NCI-H226 (cell line): ENCODE results near the gene SSBP2.

Source experiments
- DNase-seq: peaks from one replicate; pipeline ENCODE4 v3.0.0-alpha.2; 2015

SSBP2 gene

GRCh38 chr5:81751009-81751835 lies at the start of gene SSBP2:
Gene SSBP2 (minus strand): TSS chr5:81751097. CDS start chr5:81751042, 55 bp downstream.
- DNase-seq, result peak; percentile 96

- no peak for DNase-seq
Measured at GRCh38 chr5:81795666-81796065, 44.8 kb upstream of the SSBP2 start.

DNA sequence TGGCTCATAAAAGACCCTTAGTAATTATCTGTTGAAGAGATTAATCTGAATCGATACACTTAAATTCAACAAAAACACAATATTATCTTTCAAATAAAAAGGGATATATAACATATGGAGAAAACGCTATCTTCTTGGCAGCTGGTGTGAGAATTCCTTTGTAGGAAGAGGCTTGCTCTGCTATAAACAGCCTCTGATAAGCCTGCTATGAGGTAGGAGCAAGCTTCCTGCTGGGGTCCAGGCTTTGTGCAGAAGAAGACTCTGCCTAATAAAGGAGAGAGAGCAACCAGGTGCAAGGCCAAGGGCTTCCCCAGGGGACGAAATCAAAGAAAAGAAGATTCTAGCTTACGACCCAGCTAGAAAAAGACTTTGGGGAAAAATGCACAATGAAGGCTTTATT lies 43.3 kb upstream of the SSBP2 start:
- no peak for DNase-seq

GRCh38 chr5:81790336-81790735 lies 39.4 kb upstream of the SSBP2 start:
- no peak for DNase-seq

DNA sequence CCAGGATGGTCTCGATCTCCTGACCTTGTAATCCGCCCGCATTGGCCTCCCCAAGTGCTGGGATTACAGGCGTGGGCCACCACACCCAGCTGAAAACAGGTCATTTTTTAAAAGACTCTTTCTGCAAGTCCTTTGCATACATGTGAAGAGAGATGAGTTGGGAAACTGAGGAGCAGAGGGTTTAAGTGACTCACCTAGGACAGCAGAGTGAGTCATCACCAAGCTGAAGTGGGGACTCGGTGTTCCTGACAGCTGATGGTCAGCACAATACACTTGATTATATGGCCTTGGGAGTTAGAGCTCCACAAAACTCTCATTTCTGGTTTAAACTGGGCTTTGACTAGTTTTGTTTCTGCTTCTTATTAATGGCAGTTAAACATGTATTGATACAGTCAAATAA lies 38.1 kb upstream of the SSBP2 start:
- DNase-seq, result no peak

- no peak for DNase-seq
Measured at GRCh38 chr5:81788329-81788728, 37.4 kb upstream of the SSBP2 start.

DNA sequence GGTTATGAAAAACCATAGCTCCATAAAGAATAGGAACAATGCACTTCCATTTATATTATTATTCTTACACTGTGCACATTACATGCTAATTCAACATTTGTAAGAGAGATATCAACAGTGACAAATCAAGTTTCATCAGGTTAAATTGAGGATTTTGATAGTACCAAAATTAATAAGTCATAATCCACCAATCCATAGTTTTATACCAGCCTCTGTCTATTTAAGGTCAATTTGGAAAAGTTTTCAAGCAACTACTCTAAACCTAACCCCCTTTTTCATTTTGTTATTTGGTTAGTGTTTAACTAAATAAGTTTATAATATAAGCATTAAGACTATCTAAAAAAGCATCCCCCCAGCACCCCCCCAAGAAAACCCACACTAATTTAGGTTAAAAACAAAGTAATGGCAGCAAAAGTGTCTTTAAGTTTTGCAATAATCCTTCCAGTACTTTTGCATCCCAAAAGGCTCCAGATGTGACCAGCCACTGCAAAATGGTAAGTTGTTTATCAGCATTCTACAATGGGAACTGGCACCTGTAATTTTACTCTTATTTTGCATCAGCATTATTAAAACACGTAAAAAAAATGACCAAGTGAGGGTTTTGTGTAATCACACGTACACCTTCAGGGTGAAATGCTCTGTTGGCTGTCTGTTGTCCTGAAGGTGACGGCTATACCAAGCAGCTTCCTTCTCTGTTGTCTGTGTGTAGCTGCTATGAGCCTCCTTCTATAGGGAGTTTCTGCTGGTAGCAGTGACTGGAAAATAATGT lies 36.8 kb upstream of the SSBP2 start:
- no peak for DNase-seq

GRCh38 chr5:81786991-81787390 lies 36.1 kb upstream of the SSBP2 start:
- no peak for DNase-seq

GRCh38 chr5:81786496-81786895 lies 35.6 kb upstream of the SSBP2 start:
- DNase-seq, result no peak

GRCh38 chr5:81785322-81785721 lies 34.4 kb upstream of the SSBP2 start:
- DNase-seq, result no peak

- no peak for DNase-seq
Measured at GRCh38 chr5:81783401-81783800, 32.5 kb upstream of the SSBP2 start.

DNA sequence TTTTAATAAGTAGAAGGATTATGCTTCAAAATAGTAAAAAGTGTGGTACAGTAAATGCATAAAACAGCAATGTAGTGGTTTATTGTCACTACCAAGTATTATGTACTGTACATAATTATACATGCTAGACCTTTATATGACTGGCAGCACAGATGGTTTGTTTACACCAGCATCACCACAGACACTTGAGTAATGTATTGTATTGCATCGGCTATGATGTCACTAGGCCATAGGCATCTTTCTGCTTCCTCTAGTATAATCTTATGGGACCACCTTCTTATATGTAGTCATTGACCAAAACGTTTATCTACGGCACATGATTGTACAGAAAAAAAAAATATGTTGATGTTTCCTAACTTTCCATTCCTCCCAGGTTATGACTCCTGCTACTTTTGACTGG lies 31.9 kb upstream of the SSBP2 start:
- no peak for DNase-seq

- no peak for DNase-seq
Measured at GRCh38 chr5:81779916-81780266, 29.0 kb upstream of the SSBP2 start.

DNA sequence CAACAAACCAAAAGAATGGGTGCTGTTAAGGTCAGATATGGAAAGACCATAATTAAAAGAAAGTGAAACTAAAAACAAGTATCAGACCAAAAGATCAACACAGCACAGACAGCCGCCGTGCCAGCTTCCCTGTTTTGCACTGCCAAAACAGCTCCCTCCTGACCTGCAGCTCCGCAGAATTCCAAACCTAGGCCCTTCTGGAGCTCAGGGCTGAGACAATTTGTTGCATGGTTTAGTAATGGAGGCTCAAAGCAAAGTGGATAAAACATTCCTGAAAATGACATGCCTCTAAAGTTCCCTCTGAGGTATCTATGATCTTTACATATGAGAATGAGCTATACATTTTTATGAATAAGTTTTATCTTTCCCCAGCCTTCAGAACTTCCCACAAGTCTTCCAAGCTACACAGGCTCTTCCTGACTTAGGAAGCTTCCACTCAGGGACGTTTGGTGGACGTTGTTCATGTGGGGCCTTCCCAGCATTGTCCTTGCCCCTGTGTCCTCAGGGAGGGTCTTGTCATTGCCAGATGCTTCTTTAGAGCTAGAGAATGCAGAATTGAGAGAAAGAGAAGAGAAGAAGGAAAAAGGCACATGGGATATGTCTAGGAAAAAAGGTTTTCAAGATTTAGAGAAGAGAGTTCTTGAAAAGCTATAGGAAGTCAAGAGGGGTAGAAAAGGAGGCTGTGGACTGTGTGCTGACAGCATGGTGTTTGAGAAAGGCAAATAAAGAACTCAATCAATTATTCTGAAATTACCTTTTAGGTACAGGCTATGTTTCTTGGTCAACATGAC lies 28.4 kb upstream of the SSBP2 start:
- no peak for DNase-seq

DNA sequence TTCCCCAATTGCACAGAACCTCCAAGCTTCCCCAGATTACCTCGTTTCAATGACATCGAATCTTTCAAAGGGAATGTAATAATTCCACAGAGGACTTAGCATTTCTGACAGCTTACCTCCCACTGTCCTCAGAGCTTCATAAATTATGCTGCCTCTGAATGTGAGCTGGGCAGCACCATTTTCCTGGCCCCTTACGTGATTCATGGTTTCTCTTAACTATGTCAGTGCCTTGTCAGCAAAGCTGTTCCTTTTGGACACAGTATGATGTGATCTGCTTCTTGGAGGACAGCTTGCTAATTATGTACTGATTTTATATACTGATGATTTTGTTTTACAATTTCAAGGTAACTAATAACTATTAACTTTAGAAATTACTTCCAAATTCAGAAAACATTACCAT lies 27.7 kb upstream of the SSBP2 start:
- peak; percentile 42 for DNase-seq

GRCh38 chr5:81776258-81776657 lies 25.4 kb upstream of the SSBP2 start:
- no peak for DNase-seq

GRCh38 chr5:81774374-81774773 lies 23.5 kb upstream of the SSBP2 start:
- DNase-seq, result no peak

- no peak for DNase-seq
Measured at GRCh38 chr5:81773574-81773973, 22.7 kb upstream of the SSBP2 start.

DNA sequence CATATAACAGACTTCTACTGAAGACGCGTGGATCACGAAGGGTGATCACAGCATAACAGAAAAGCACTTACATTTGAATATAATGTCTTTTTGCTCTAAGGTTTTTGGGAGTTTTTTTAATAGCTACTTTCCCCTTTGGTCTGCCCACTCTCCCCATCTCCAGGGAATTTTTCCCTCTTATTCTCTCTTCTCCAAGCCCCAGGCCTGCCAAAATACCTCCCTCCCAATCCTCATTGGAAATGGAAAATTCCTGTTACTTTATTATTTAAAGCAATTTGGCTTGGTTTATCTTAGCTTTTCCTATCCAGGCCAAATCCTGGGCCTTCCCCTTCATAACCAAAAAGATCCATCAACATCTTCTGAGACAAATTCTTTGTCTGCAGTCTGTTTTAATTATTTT lies 22.3 kb upstream of the SSBP2 start:
- no peak for DNase-seq

DNA sequence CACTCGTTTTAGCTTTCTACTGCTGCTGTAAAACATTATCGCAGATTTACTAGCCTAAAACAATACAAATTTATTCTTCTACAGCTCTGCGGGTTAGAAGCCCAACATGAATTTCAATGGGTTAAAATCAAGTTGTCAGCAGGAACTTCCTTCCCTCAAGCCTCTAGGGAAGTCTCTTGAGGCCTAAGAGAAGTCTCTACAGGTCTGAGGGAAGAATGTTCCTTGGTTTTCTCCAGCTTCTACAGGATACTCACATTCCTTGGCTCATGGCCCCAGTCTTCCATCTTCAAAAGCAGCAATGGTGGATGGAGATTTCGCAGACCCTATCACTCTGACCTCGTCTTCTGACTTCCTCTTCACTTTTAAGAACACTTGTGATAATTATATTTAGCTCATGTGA lies 21.6 kb upstream of the SSBP2 start:
- DNase-seq, result no peak

DNA sequence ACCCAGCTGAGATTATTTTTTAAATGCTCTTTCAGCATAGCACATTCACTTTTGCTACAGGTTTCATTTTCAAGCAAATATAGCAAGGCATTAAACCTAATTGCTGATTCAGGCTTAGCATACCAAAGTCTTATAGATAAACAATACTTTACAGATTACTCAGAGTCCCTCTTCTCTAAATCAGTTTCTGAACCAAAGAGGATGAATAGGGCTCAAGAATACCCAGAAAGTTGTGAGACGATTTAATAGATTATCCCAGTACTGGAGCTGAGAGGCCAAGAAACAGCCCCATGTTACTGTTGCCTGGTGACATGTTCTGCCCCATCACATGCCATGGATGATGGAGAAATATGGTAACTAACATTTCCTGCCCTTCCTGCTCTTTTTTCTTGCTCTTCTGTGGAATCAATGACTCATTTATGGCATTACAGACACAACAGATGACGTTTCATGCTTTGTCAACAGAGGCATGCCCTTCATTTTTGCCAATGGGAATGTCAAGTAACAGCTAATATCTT lies 18.1 kb upstream of the SSBP2 start:
- peak; percentile 42 for DNase-seq

GRCh38 chr5:81767938-81768337 lies 17.0 kb upstream of the SSBP2 start:
- no peak for DNase-seq

GRCh38 chr5:81767097-81767496 lies 16.2 kb upstream of the SSBP2 start:
- no peak for DNase-seq
